GM21529 (cell line): ENCODE measurements around the gene KIF2A.

Experiments
- ATAC-seq: cut with Tn5 transposase; IDR thresholded peaks from one replicate; pipeline ENCODE4 v1.9.1; 2021; ENCODE audit not compliant: unreplicated experiment

Gene KIF2A

GRCh38 chr5:62327138-62328053, 21.4 kb downstream of the KIF2A start:
- ATAC-seq = no peak

- no peak for ATAC-seq
Observed at GRCh38 chr5:62328772-62329491, 22.9 kb downstream of the KIF2A start.

- no peak for ATAC-seq
Observed at GRCh38 chr5:62330302-62330701, 24.3 kb downstream of the KIF2A start.

- ATAC-seq = no peak
Observed at GRCh38 chr5:62331921-62332320, 25.9 kb downstream of the KIF2A start.

- no peak for ATAC-seq
Observed at GRCh38 chr5:62333250-62333794, 27.3 kb downstream of the KIF2A start.

GRCh38 chr5:62334082-62334481, 28.1 kb downstream of the KIF2A start:
- no peak for ATAC-seq

- ATAC-seq = no peak
Observed at GRCh38 chr5:62340392-62340791, 34.4 kb downstream of the KIF2A start.

- ATAC-seq = no peak
Observed at GRCh38 chr5:62340979-62341378, 35.0 kb downstream of the KIF2A start.

GRCh38 chr5:62341783-62342475, 35.9 kb downstream of the KIF2A start:
- peak; percentile 79 for ATAC-seq

- peak; percentile 55 for ATAC-seq
Observed at GRCh38 chr5:62342476-62342837, 36.5 kb downstream of the KIF2A start.

GRCh38 chr5:62343428-62343827, 37.4 kb downstream of the KIF2A start:
- ATAC-seq = no peak

- ATAC-seq = no peak
Observed at GRCh38 chr5:62346748-62347147, 40.7 kb downstream of the KIF2A start.

GRCh38 chr5:62347928-62348327, 41.9 kb downstream of the KIF2A start:
- no peak for ATAC-seq

GRCh38 chr5:62348723-62349481, 42.9 kb downstream of the KIF2A start:
- no peak for ATAC-seq

GRCh38 chr5:62354028-62354874, 48.2 kb downstream of the KIF2A start:
- ATAC-seq = peak; percentile 94

GRCh38 chr5:62362701-62363100, 56.7 kb downstream of the KIF2A start:
- no peak for ATAC-seq

GRCh38 chr5:62369039-62369438, 63.0 kb downstream of the KIF2A start:
- ATAC-seq = no peak

- ATAC-seq = no peak
Observed at GRCh38 chr5:62371409-62371808, 65.4 kb downstream of the KIF2A start.

- ATAC-seq = no peak
Observed at GRCh38 chr5:62372600-62372999, 66.6 kb downstream of the KIF2A start.

GRCh38 chr5:62373382-62373781, 67.4 kb downstream of the KIF2A start:
- ATAC-seq = no peak
